ENCODE measurements around the gene MYO5B.

MYO5B gene

GRCh38 chr18:50006470-50007046 is 188.4 kb downstream of the MYO5B start:
- Histone ChIP-seq H3K27me3 (replicated peaks; ENCODE audit: insufficient read depth, low read length) (no peaks in the 10 kb centered on the region), H3F3A (ENCODE audit: insufficient read depth, low read length) (no peaks in the 10 kb centered on the region), H3K79me2 (ENCODE audit: low read length) (0 out of 2 replicates have a peak, but pooled peaks cover 2% of the 10 kb centered on the region), H3K9me3 (replicated peaks; ENCODE audit: insufficient read depth, low read length) (no peaks in the 10 kb centered on the region), H3K9ac (ENCODE audit: low read length) (no peak overlapping the region), H3K9me2 (replicated peaks; ENCODE audit: insufficient read depth, low read length) (no peaks in the 10 kb centered on the region), H4K20me1 (ENCODE audit: insufficient read depth, low read length) (no peaks in the 10 kb centered on the region), H3K36me3 (replicated peaks; ENCODE audit: insufficient read depth, low read length) (no peaks in the 10 kb centered on the region), H2AFZ (ENCODE audit: low read length) (no peak overlapping the region), H3K4me2 (ENCODE audit: low read depth, low read length) (no peak overlapping the region), H3K27ac (ENCODE audit: low read length) (no peak overlapping the region), H3K4me1 (ENCODE audit: low read length) (peaks cover 29% of the 10 kb centered on the region), H3K4me3 (ENCODE audit: low read length) (no peak overlapping the region)
- TF ChIP-seq CTCF (IDR thresholded peaks at IDR 0.05; ENCODE audit: low read length) = 0 out of 2 replicates have a peak, but pooled peaks have one; percentile 9
- no peak for TF ChIP-seq EZH2 (optimal IDR thresholded peaks at IDR 0.05; ENCODE audit: low read depth, low read length)
- DNase-seq = peak; percentile 27

GRCh38 chr18:50004013-50004412 is 190.9 kb downstream of the MYO5B start:
- Histone ChIP-seq H3K4me1 (ENCODE audit: low read length) (peaks cover 14% of the 10 kb centered on the region), H3K9me2 (replicated peaks; ENCODE audit: insufficient read depth, low read length) (no peaks in the 10 kb centered on the region), H3K9me3 (replicated peaks; ENCODE audit: insufficient read depth, low read length) (no peaks in the 10 kb centered on the region), H3K27ac (ENCODE audit: low read length) (no peak overlapping the region), H3K36me3 (replicated peaks; ENCODE audit: insufficient read depth, low read length) (no peaks in the 10 kb centered on the region), H3K4me3 (ENCODE audit: low read length) (no peak overlapping the region), H3K27me3 (replicated peaks; ENCODE audit: insufficient read depth, low read length) (no peaks in the 10 kb centered on the region), H3K79me2 (ENCODE audit: low read length) (no peaks in the 10 kb centered on the region), H4K20me1 (ENCODE audit: insufficient read depth, low read length) (no peaks in the 10 kb centered on the region), H3F3A (ENCODE audit: insufficient read depth, low read length) (no peaks in the 10 kb centered on the region), H3K9ac (ENCODE audit: low read length) (no peak overlapping the region), H3K4me2 (ENCODE audit: low read depth, low read length) (no peak overlapping the region), H2AFZ (ENCODE audit: low read length) (no peak overlapping the region)
- TF ChIP-seq EZH2 (optimal IDR thresholded peaks at IDR 0.05; ENCODE audit: low read depth, low read length) (no peak), EZH2phosphoT487 (IDR thresholded peaks at IDR 0.05; ENCODE audit: low read length) (no peak), CTCF (IDR thresholded peaks at IDR 0.05; ENCODE audit: low read length) (no peak)
- DNase-seq = no peak

GRCh38 chr18:50002781-50003180 is 192.2 kb downstream of the MYO5B start:
- Histone ChIP-seq H3K4me2 (ENCODE audit: low read depth, low read length) (no peak overlapping the region), H4K20me1 (ENCODE audit: insufficient read depth, low read length) (no peaks in the 10 kb centered on the region), H3K79me2 (ENCODE audit: low read length) (no peaks in the 10 kb centered on the region), H3K36me3 (replicated peaks; ENCODE audit: insufficient read depth, low read length) (no peaks in the 10 kb centered on the region), H3K4me3 (ENCODE audit: low read length) (no peak overlapping the region), H3F3A (ENCODE audit: insufficient read depth, low read length) (no peaks in the 10 kb centered on the region), H3K27ac (ENCODE audit: low read length) (no peak overlapping the region), H3K9me2 (replicated peaks; ENCODE audit: insufficient read depth, low read length) (no peaks in the 10 kb centered on the region), H3K4me1 (ENCODE audit: low read length) (peaks cover 14% of the 10 kb centered on the region), H2AFZ (ENCODE audit: low read length) (no peak overlapping the region), H3K9me3 (replicated peaks; ENCODE audit: insufficient read depth, low read length) (no peaks in the 10 kb centered on the region), H3K9ac (ENCODE audit: low read length) (no peak overlapping the region), H3K27me3 (replicated peaks; ENCODE audit: insufficient read depth, low read length) (no peaks in the 10 kb centered on the region)
- TF ChIP-seq EZH2 (optimal IDR thresholded peaks at IDR 0.05; ENCODE audit: low read depth, low read length) (no peak), EZH2phosphoT487 (IDR thresholded peaks at IDR 0.05; ENCODE audit: low read length) (no peak), CTCF (IDR thresholded peaks at IDR 0.05; ENCODE audit: low read length) (no peak)
- DNase-seq = no peak
